ENCODE data around the gene ARHGAP31. TPM values are rescaled to one million over a fixed set of nuclear protein-coding genes. Genes with fewer than 3 reads are reported as not detected.
"Not testable (repeated sequence)": the region's sequence is repeated elsewhere in the genome, so short reads cannot be mapped to it uniquely, and the experiment has no call there.

The ARHGAP31 gene
- total RNA-seq, 4 donors from 2014 or later: 6.2 to 9.7 (median 7.3) TPM

DNA sequence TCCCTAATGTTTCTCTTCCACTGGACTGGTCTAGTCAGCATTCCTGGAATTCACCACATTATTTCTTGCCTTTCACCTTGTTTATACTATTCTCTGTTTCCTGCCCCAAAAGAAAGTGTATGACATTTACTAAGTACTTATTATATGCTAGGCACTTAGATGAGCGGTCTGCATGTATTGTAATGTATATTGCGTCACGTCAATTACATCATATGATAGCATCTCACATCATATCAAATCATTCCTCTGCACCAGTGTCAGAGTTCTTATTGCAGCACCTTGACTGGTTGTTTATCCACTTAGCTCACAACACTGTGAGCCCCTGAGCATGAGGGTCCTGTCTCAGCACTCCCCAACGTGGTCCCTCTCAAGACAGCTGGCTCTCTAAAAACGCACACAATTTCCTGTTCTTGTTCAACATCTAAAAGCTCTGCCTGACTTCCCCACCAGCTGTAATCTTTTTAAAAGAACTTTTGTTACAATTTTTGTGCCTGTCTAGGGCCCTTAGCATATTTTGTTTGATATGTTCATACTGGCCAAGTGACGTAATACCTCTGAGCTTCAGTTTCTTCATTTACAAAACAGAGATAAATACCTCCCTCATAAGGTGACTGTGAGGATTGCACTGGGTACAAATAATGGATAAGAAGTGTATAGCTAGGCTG lies 58.8 kb downstream of the ARHGAP31 start:
- no peaks in the 10 kb centered on the region for H3K27me3 ChIP-seq
- no peaks in the 10 kb centered on the region for H3K9me3 ChIP-seq
- intact Hi-C loops (cut with DNase I; ENCODE audit: low total_unique reads) (loop anchor here (10.0 kb wide), 1 partner anchor 58 kb away; the partner anchor contains the start of gene ARHGAP31), in situ Hi-C loops (cut with MboI; ENCODE audit: low sequenced_read_pairs in 4 of 4) (no loop called here)
- peak in 1 of 2 donors; percentile 30 for ATAC-seq
- peak overlapping the region in 3 of 4 donors; percentile 33 to 66 (median 43) for H3K27ac ChIP-seq
- TF ChIP-seq, protein P1, sequence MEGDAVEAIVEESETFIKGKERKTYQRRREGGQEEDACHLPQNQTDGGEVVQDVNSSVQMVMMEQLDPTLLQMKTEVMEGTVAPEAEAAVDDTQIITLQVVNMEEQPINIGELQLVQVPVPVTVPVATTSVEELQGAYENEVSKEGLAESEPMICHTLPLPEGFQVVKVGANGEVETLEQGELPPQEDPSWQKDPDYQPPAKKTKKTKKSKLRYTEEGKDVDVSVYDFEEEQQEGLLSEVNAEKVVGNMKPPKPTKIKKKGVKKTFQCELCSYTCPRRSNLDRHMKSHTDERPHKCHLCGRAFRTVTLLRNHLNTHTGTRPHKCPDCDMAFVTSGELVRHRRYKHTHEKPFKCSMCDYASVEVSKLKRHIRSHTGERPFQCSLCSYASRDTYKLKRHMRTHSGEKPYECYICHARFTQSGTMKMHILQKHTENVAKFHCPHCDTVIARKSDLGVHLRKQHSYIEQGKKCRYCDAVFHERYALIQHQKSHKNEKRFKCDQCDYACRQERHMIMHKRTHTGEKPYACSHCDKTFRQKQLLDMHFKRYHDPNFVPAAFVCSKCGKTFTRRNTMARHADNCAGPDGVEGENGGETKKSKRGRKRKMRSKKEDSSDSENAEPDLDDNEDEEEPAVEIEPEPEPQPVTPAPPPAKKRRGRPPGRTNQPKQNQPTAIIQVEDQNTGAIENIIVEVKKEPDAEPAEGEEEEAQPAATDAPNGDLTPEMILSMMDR (IDR thresholded peaks at IDR 0.05 in 4 of 5, conservative IDR thresholded peaks at IDR 0.05 in 1 of 5): peak in 1 of 5 experiments; percentile 15
- no peak for TF ChIP-seq POLR2A (IDR thresholded peaks at IDR 0.05)
- peaks cover 4 to 23% of the 10 kb centered on the region in 2 donors for H3K4me1 ChIP-seq
- H3K36me3 ChIP-seq: no peaks in the 10 kb centered on the region
- DNase-seq: no peak
- no peak overlapping the region for H3K4me3 ChIP-seq

DNA sequence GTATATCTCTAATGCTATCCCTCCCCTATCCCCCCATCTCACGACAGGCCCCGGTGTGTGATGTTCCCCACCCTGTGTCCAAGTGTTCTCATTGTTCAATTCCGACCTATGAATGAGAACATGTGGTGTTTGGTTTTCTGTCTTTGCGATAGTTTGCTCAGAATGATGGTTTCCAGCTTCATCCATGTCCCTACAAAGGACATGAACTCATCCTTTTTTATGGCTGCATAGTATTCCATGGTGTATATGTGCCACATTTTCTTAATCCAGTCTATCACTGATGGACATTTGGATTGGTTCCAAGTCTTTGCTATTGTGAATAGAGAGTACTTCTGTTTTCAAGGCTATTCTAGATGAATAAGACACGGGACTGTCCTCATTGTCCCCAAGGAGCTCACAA lies 61.4 kb downstream of the ARHGAP31 start:
- H3K4me1 ChIP-seq: peaks cover 0 to 11% of the 10 kb centered on the region in 2 donors
- DNase-seq; H3K9me3 ChIP-seq; H3K27ac ChIP-seq; ATAC-seq; H3K36me3 ChIP-seq; H3K27me3 ChIP-seq; in situ Hi-C loops (cut with MboI; ENCODE audit: low sequenced_read_pairs in 4 of 4); H3K4me3 ChIP-seq: not testable (repeated sequence)
- intact Hi-C loops (cut with DNase I; ENCODE audit: low total_unique reads): loop anchor here (10.0 kb wide), 1 partner anchor 61 kb away; the partner anchor contains the start of gene ARHGAP31

DNA sequence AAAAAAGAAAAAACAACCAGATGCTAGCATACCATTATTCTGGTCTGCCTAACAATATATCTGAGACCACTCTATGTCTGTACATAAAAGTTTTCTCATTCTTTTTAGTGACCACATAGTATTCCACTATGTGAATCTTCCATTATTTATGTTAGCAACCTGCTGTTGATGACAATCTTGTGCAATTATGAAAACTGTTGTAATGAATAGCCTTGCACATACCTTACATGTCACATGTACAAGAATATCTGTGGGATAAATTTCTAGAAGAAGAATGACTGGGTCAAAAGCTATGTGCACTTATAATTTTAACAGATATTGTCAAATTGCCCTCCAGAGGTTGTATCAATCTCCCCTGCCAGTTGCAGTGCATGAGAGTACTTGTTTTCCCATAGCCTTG lies 62.5 kb downstream of the ARHGAP31 start:
- no peak overlapping the region for H3K27ac ChIP-seq

DNA sequence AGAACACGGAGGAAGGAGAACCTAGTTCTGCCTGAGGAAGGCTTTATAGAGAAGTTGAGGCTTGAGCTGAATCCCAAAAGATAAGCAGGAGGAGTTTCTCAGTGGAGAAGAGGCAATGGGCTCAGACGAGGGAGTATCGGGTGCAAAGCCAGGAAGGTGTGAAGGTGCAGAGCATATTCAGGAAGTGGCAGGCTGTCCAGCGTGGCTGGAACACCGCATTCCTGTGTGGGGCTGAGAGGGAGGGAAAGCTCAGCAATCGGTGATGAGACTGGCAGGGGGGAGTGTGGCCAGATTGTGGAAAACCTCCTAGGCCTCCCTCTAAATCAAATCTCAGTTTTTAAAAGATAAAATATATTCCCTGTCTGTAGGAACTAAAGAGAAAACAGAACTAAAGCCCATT lies 63.0 kb downstream of the ARHGAP31 start:
- ATAC-seq (no peak), DNase-seq (no peak)
- H3K4me1 ChIP-seq: peaks cover 0 to 4% of the 10 kb centered on the region in 2 donors
- H3K36me3 ChIP-seq: no peaks in the 10 kb centered on the region
- no peak overlapping the region for H3K27ac ChIP-seq
- TF ChIP-seq, protein P1 (IDR thresholded peaks at IDR 0.05 in 4 of 5, conservative IDR thresholded peaks at IDR 0.05 in 1 of 5): no peak
- TF ChIP-seq POLR2A (IDR thresholded peaks at IDR 0.05): no peak
- intact Hi-C loops (cut with DNase I; ENCODE audit: low total_unique reads) (loop anchor here (10.0 kb wide), 1 partner anchor 62 kb away; the partner anchor contains the start of gene ARHGAP31), in situ Hi-C loops (cut with MboI; ENCODE audit: low sequenced_read_pairs in 4 of 4) (no loop called here)
- no peaks in the 10 kb centered on the region for H3K9me3 ChIP-seq
- H3K27me3 ChIP-seq: no peaks in the 10 kb centered on the region
- H3K4me3 ChIP-seq: peak overlapping the region in 1 of 4 donors; percentile 6

More for the DNA sequence above, 62.5 kb downstream of the ARHGAP31 start:
- Histone ChIP-seq H3K9me3 (no peaks in the 10 kb centered on the region), H3K27me3 (no peaks in the 10 kb centered on the region), H3K4me1 (peaks cover 0 to 7% of the 10 kb centered on the region in 2 donors), H3K36me3 (no peaks in the 10 kb centered on the region), H3K4me3 (no peak overlapping the region)
- ATAC-seq (no peak), DNase-seq (no peak)
- TF ChIP-seq POLR2A (IDR thresholded peaks at IDR 0.05): no peak
- TF ChIP-seq, protein P1 (IDR thresholded peaks at IDR 0.05 in 4 of 5, conservative IDR thresholded peaks at IDR 0.05 in 1 of 5): no peak
- intact Hi-C loops (cut with DNase I; ENCODE audit: low total_unique reads): loop anchor here (10.0 kb wide), 1 partner anchor 62 kb away; the partner anchor contains the start of gene ARHGAP31
- in situ Hi-C loops (cut with MboI; ENCODE audit: low sequenced_read_pairs in 4 of 4): no loop called here

DNA sequence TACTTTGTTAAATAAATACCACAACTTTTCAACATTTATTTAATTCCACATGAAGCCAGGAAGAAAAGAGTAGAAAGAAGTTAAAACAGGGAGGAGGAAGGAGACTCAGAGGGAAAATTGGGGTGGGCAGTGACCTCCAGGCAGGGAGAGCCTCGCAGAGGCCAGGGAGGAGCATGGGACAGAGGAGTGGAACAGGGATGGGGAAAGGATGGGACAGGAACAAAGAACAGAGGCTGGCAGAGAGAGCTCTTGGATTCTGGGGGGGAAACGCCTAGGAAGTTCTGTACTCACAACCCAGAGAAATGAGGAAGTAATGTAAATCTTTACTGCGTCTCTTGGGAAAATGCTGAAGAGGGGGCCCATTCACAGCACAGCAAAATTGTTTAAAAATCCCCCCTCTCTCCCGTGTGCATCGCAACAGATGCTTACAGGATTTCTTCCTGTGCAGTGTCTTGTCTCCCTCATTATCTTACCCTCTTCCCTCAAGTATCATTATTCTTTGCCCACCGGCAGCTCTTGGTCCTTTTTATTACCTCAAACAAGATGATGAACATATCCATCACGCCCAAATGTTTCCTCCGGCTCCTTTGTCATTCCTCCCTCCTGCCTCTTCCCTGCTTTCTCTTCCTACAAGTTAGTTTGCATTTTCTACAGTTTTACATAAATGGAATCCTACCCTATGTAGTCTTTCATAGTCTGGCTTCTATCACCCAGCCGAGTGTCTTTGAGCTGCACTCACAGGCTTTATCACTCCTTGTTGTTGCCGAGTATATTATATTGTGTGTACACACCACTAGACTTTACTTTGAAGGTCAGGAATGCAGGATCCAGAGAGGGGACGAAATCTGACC lies 65.5 kb downstream of the ARHGAP31 start:
- H3K4me3 ChIP-seq: no peak overlapping the region
- no peak overlapping the region for H3K27ac ChIP-seq
- DNase-seq (no peak), ATAC-seq (no peak)
- intact Hi-C loops (cut with DNase I; ENCODE audit: low total_unique reads) (loop anchor here (10.0 kb wide), 1 partner anchor 65 kb away; the partner anchor contains the start of gene ARHGAP31), in situ Hi-C loops (cut with MboI; ENCODE audit: low sequenced_read_pairs in 4 of 4) (no loop called here)
- TF ChIP-seq, protein P1 (IDR thresholded peaks at IDR 0.05 in 4 of 5, conservative IDR thresholded peaks at IDR 0.05 in 1 of 5): no peak
- TF ChIP-seq POLR2A (IDR thresholded peaks at IDR 0.05): no peak
- no peaks in the 10 kb centered on the region for H3K9me3 ChIP-seq
- no peaks in the 10 kb centered on the region for H3K4me1 ChIP-seq
- no peaks in the 10 kb centered on the region for H3K36me3 ChIP-seq
- no peaks in the 10 kb centered on the region for H3K27me3 ChIP-seq
